Bronchial epithelial cell (primary cell): ENCODE data around the gene LRIG1. TPM values are rescaled to one million over a fixed set of nuclear protein-coding genes. Genes with fewer than 3 reads are reported as not detected.
"Not testable (repeated sequence)": the region's sequence is repeated elsewhere in the genome, so short reads cannot be mapped to it uniquely, and the experiment has no call there.

Experiments
- DNase-seq: peaks from one replicate; pipeline ENCODE4 v3.0.0-alpha.2; 2010; ENCODE audit warnings: low read depth
- FAIRE-seq: peaks from 2 replicates; lab custom pipeline; 2011; peaks lifted over from hg19 to GRCh38; lab: Jason Lieb, UNC
- H3K27me3 ChIP-seq: 2 replicates; pipeline ENCODE4 v1.5.1; 2011; ENCODE audit warnings: low read length; ENCODE audit not compliant: control insufficient read depth, insufficient read depth
- H3K36me3 ChIP-seq: 2 replicates; pipeline ENCODE4 v1.5.1; 2011; ENCODE audit warnings: low read length; ENCODE audit not compliant: control insufficient read depth, insufficient read depth
- H3K4me3 ChIP-seq: 2 replicates; pipeline ENCODE4 v1.5.1; 2011; ENCODE audit warnings: mild to moderate bottlenecking, low read depth, low read length, control low read depth
- CTCF ChIP-seq: IDR thresholded peaks from 2 replicates; pipeline ENCODE4 v1.5.1; 2011; ENCODE audit warnings: mild to moderate bottlenecking, moderate library complexity, low read length, control low read depth, inconsistent platforms; ENCODE audit not compliant: insufficient read depth, severe bottlenecking
- total RNA-seq: library from RNA; depleted of rRNA; stranded (reverse); fragments of >200 nt; gene quantifications from 2 replicates; pipeline ENCODE4 v1.2.1, GENCODE V29; 2014

LRIG1 gene
- total RNA-seq, 1 donor from 2014 or later, result 11.6 TPM

GRCh38 chr3:66427951-66428474 is 72.8 kb downstream of the LRIG1 start:
- FAIRE-seq, result no peak
- TF ChIP-seq CTCF, result no peak
- H3K4me3 ChIP-seq, result no peak overlapping the region
- no peaks in the 10 kb centered on the region for H3K36me3 ChIP-seq
- DNase-seq, result no peak
- no peaks in the 10 kb centered on the region for H3K27me3 ChIP-seq

- Histone ChIP-seq H3K27me3 (no peaks in the 10 kb centered on the region), H3K36me3 (no peaks in the 10 kb centered on the region), H3K4me3 (no peak overlapping the region)
- peak; percentile 28 for FAIRE-seq
- no peak for DNase-seq
- TF ChIP-seq CTCF, result no peak
Observed at GRCh38 chr3:66427352-66427751, 73.5 kb downstream of the LRIG1 start.

- H3K4me3 ChIP-seq, result no peak overlapping the region
- FAIRE-seq (no peak), DNase-seq (no peak)
- no peak for TF ChIP-seq CTCF
- no peaks in the 10 kb centered on the region for H3K27me3 ChIP-seq
- no peaks in the 10 kb centered on the region for H3K36me3 ChIP-seq
Observed at GRCh38 chr3:66426135-66426534, 74.7 kb downstream of the LRIG1 start.

- FAIRE-seq (no peak), DNase-seq (no peak)
- H3K27me3 ChIP-seq, result no peaks in the 10 kb centered on the region
- no peak for TF ChIP-seq CTCF
- H3K36me3 ChIP-seq, result no peaks in the 10 kb centered on the region
- no peak overlapping the region for H3K4me3 ChIP-seq
Observed at GRCh38 chr3:66425576-66426114, 75.2 kb downstream of the LRIG1 start.

- FAIRE-seq (no peak), DNase-seq (no peak)
- H3K36me3 ChIP-seq, result no peaks in the 10 kb centered on the region
- H3K4me3 ChIP-seq, result no peak overlapping the region
- TF ChIP-seq CTCF, result no peak
- H3K27me3 ChIP-seq, result no peaks in the 10 kb centered on the region
Observed at GRCh38 chr3:66425032-66425431, 75.8 kb downstream of the LRIG1 start.

- Histone ChIP-seq H3K27me3 (no peaks in the 10 kb centered on the region), H3K4me3 (no peak overlapping the region), H3K36me3 (no peaks in the 10 kb centered on the region)
- DNase-seq, result peak; percentile 40
- FAIRE-seq, result no peak
- TF ChIP-seq CTCF, result no peak
Observed at GRCh38 chr3:66423791-66424190, 77.0 kb downstream of the LRIG1 start.

GRCh38 chr3:66421893-66422292 is 78.9 kb downstream of the LRIG1 start:
- H3K27me3 ChIP-seq, DNase-seq, H3K4me3 ChIP-seq, FAIRE-seq, H3K36me3 ChIP-seq: not testable (repeated sequence)

- not testable (repeated sequence) for FAIRE-seq, DNase-seq, H3K4me3 ChIP-seq, H3K36me3 ChIP-seq, H3K27me3 ChIP-seq
Observed at GRCh38 chr3:66421144-66421543, 79.7 kb downstream of the LRIG1 start.
